Trophoblast cell (in vitro differentiated cells and primary cell): ENCODE measurements around the gene C13orf42. TPM values are rescaled to one million over a fixed set of nuclear protein-coding genes. Genes with fewer than 3 reads are reported as not detected.

ENCODE experiments used
- DNase-seq, 2 donors: peaks; one replicate each; pipeline ENCODE4 v3.0.0-alpha.2; 2016
- H2AFZ ChIP-seq: 2 replicates; pipeline ENCODE4 v1.6.1; 2013; ENCODE audit warnings: low read length, moderate library complexity, mild to moderate bottlenecking; ENCODE audit not compliant: insufficient read depth, poor library complexity
- H2AK5ac ChIP-seq: 2 replicates; pipeline ENCODE4 v1.6.1; 2013; ENCODE audit warnings: mild to moderate bottlenecking, low read length
- H2BK120ac ChIP-seq: 2 replicates; pipeline ENCODE4 v1.6.1; 2013; ENCODE audit warnings: low read length, mild to moderate bottlenecking, moderate library complexity; ENCODE audit not compliant: insufficient read depth, poor library complexity
- H2BK12ac ChIP-seq: 2 replicates; pipeline ENCODE4 v1.6.1; 2013; ENCODE audit warnings: mild to moderate bottlenecking, low read length, moderate library complexity
- H2BK5ac ChIP-seq: 2 replicates; pipeline ENCODE4 v1.6.1; 2013; ENCODE audit warnings: low read length, low read depth, moderate library complexity, mild to moderate bottlenecking; ENCODE audit not compliant: poor library complexity
- H3K14ac ChIP-seq: 2 replicates; pipeline ENCODE4 v1.6.1; 2013; ENCODE audit warnings: mild to moderate bottlenecking, low read length
- H3K18ac ChIP-seq: 2 replicates; pipeline ENCODE4 v1.6.1; 2013; ENCODE audit warnings: mild to moderate bottlenecking, low read length
- H3K23ac ChIP-seq: 2 replicates; pipeline ENCODE4 v1.6.1; 2013; ENCODE audit warnings: low read length
- H3K27ac ChIP-seq: 2 replicates; pipeline ENCODE4 v1.5.1; 2013; ENCODE audit warnings: low read depth, mild to moderate bottlenecking, inconsistent platforms, low read length, moderate library complexity
- H3K27me3 ChIP-seq: 2 replicates; pipeline ENCODE4 v1.6.1; 2013; ENCODE audit warnings: inconsistent platforms, mild to moderate bottlenecking, low read length, moderate library complexity; ENCODE audit not compliant: insufficient read depth
- H3K36me3 ChIP-seq, 2 experiments: 1 replicate in 1 of 2; 2 replicates in 1 of 2; pipeline ENCODE4 v1.6.1; 2013; ENCODE audit warnings: low read length in 2 of 2, mild to moderate bottlenecking in 2 of 2, moderate library complexity in 1 of 2; ENCODE audit not compliant: insufficient read depth in 2 of 2, control insufficient read depth in 1 of 2
- H3K4ac ChIP-seq: 2 replicates; pipeline ENCODE4 v1.6.1; 2013; ENCODE audit warnings: low read depth, mild to moderate bottlenecking, low read length, moderate library complexity
- H3K4me1 ChIP-seq, 2 experiments: 1 replicate in 1 of 2; 2 replicates in 1 of 2; pipeline ENCODE4 v1.6.1; 2013; ENCODE audit warnings: low read length in 2 of 2, mild to moderate bottlenecking in 2 of 2, moderate library complexity in 1 of 2; ENCODE audit not compliant: insufficient read depth in 2 of 2, control insufficient read depth in 1 of 2
- H3K4me2 ChIP-seq: 2 replicates; pipeline ENCODE4 v1.6.1; 2013; ENCODE audit warnings: inconsistent platforms, mild to moderate bottlenecking, low read length, moderate library complexity
- H3K4me3 ChIP-seq: 2 replicates; pipeline ENCODE4 v1.5.1; 2013; ENCODE audit warnings: mild to moderate bottlenecking, low read depth, low read length, inconsistent platforms
- H3K79me1 ChIP-seq: one replicate; pipeline ENCODE4 v1.6.1; 2013; ENCODE audit warnings: low read length
- H3K79me2 ChIP-seq: 2 replicates; pipeline ENCODE4 v1.6.1; 2013; ENCODE audit warnings: low read length, mild to moderate bottlenecking; ENCODE audit not compliant: control insufficient read depth, insufficient read depth, poor library complexity
- H3K9ac ChIP-seq: 2 replicates; pipeline ENCODE4 v1.6.1; 2013; ENCODE audit warnings: mild to moderate bottlenecking, low read length
- H3K9me3 ChIP-seq: 2 replicates; pipeline ENCODE4 v1.6.1; 2013; ENCODE audit warnings: low read depth, mild to moderate bottlenecking, control low read depth, inconsistent platforms, low read length; ENCODE audit not compliant: insufficient read depth
- H4K12ac ChIP-seq: 2 replicates; pipeline ENCODE4 v1.6.1; 2013; ENCODE audit warnings: low read depth, mild to moderate bottlenecking, low read length, moderate library complexity
- H4K8ac ChIP-seq: 2 replicates; pipeline ENCODE4 v1.6.1; 2013; ENCODE audit warnings: low read depth, mild to moderate bottlenecking, low read length, moderate library complexity
- H4K91ac ChIP-seq: one replicate; pipeline ENCODE4 v1.6.1; 2013; ENCODE audit warnings: low read depth, mild to moderate bottlenecking, low read length, moderate library complexity
- WGBS: extraction: QIAGEN DNeasy Blood & Tissue Kit; methylation state at CpG from one replicate; pipeline ENCODE4 v1.1.7; 2013; ENCODE audit warnings: missing lambda C conversion rate; ENCODE audit not compliant: insufficient read length, insufficient coverage; ENCODE audit errors: extremely low coverage; 5-methylcytosine and 5-hydroxymethylcytosine counted together
- polyA plus RNA-seq: library from polyadenylated mRNA; stranded (reverse); fragments of 200-250 nt; gene quantifications from 2 replicates; pipeline ENCODE4 v1.2.3, GENCODE V29; 2013

The C13orf42 gene
- 0.04 TPM in 2 replicates for polyA plus RNA-seq

GRCh38 chr13:51111174-51111573 is at the start of gene C13orf42:
TSS of gene C13orf42 (minus strand) at chr13:51111274. CDS start at chr13:51111209, 65 bp downstream.
- no CpG with 5 or more reads among the region's 9 CpGs for WGBS
- Histone ChIP-seq H3K27ac (no peak within 1 kb of the TSS), H3K79me1 (no peaks in the 10 kb centered on the region), H3K23ac (no peak within 1 kb of the TSS), H3K14ac (no peak within 1 kb of the TSS), H3K18ac (no peak within 1 kb of the TSS), H4K91ac (no peak within 1 kb of the TSS), H2AK5ac (no peak within 1 kb of the TSS), H3K27me3 (no peaks in the 10 kb centered on the region), H3K36me3 (no peaks in the 10 kb centered on the region), H3K4me3 (no peak within 1 kb of the TSS), H4K12ac (no peak within 1 kb of the TSS), H2BK120ac (no peak within 1 kb of the TSS), H3K4me1 (no peaks in the 10 kb centered on the region), H2BK5ac (no peak within 1 kb of the TSS), H3K9me3 (no peaks in the 10 kb centered on the region), H3K4ac (no peak within 1 kb of the TSS), H3K4me2 (no peak within 1 kb of the TSS), H2AFZ (no peak within 1 kb of the TSS), H3K79me2 (no peaks in the 10 kb centered on the region), H3K9ac (no peak within 1 kb of the TSS), H4K8ac (no peak within 1 kb of the TSS), H2BK12ac (no peak within 1 kb of the TSS)
- no peak for DNase-seq

GRCh38 chr13:51158880-51159518 is 47.9 kb upstream of the C13orf42 start:
- no peak overlapping the region for H3K23ac ChIP-seq
- no peak for DNase-seq
- no peaks in the 10 kb centered on the region for H3K4me1 ChIP-seq
- H2BK5ac ChIP-seq = no peak overlapping the region
- H4K12ac ChIP-seq = no peak overlapping the region
- H3K9ac ChIP-seq = no peak overlapping the region
- no peak overlapping the region for H3K4me2 ChIP-seq
- no peak overlapping the region for H3K18ac ChIP-seq
- H3K36me3 ChIP-seq = no peaks in the 10 kb centered on the region
- H2AFZ ChIP-seq = no peak overlapping the region
- H2BK12ac ChIP-seq = no peak overlapping the region
- H4K91ac ChIP-seq = no peak overlapping the region
- H2BK120ac ChIP-seq = no peak overlapping the region
- H3K9me3 ChIP-seq = no peaks in the 10 kb centered on the region
- H3K4me3 ChIP-seq = no peak overlapping the region
- no peak overlapping the region for H3K14ac ChIP-seq
- WGBS = no CpG with 5 or more reads among the region's 4 CpGs
- H3K27ac ChIP-seq = no peak overlapping the region
- no peak overlapping the region for H4K8ac ChIP-seq
- no peaks in the 10 kb centered on the region for H3K27me3 ChIP-seq
- no peak overlapping the region for H2AK5ac ChIP-seq
- H3K79me2 ChIP-seq = no peaks in the 10 kb centered on the region
- no peak overlapping the region for H3K4ac ChIP-seq
- H3K79me1 ChIP-seq = no peaks in the 10 kb centered on the region

- H2BK120ac ChIP-seq = no peak overlapping the region
These were observed 47.3 kb upstream of the C13orf42 start for GRCh38 chr13:51158365-51158764.

GRCh38 chr13:51156648-51157047 is 45.6 kb upstream of the C13orf42 start:
- Histone ChIP-seq H3K79me1 (no peaks in the 10 kb centered on the region), H3K4me1 (no peaks in the 10 kb centered on the region), H3K79me2 (no peaks in the 10 kb centered on the region), H2AK5ac (no peak overlapping the region), H3K9me3 (no peaks in the 10 kb centered on the region), H2BK5ac (no peak overlapping the region), H3K18ac (no peak overlapping the region), H4K91ac (no peak overlapping the region), H4K12ac (no peak overlapping the region), H2BK12ac (no peak overlapping the region), H3K27me3 (no peaks in the 10 kb centered on the region), H3K4me2 (no peak overlapping the region), H3K4ac (no peak overlapping the region), H3K27ac (no peak overlapping the region), H3K4me3 (no peak overlapping the region), H3K14ac (no peak overlapping the region), H2BK120ac (no peak overlapping the region), H3K9ac (no peak overlapping the region), H4K8ac (no peak overlapping the region), H2AFZ (no peak overlapping the region), H3K36me3 (no peaks in the 10 kb centered on the region), H3K23ac (no peak overlapping the region)
- WGBS = no CpG with 5 or more reads among the region's 3 CpGs
- no peak for DNase-seq

More at GRCh38 chr13:51158365-51158764, 47.3 kb upstream of the C13orf42 start:
- Histone ChIP-seq H4K8ac (no peak overlapping the region), H3K14ac (no peak overlapping the region), H3K27ac (no peak overlapping the region), H3K4me3 (no peak overlapping the region), H2AK5ac (no peak overlapping the region), H2BK5ac (no peak overlapping the region), H2AFZ (no peak overlapping the region), H3K4ac (no peak overlapping the region), H3K79me2 (no peaks in the 10 kb centered on the region), H2BK12ac (no peak overlapping the region), H3K23ac (no peak overlapping the region), H3K27me3 (no peaks in the 10 kb centered on the region), H3K4me1 (no peaks in the 10 kb centered on the region), H3K9ac (no peak overlapping the region), H3K4me2 (no peak overlapping the region), H3K36me3 (no peaks in the 10 kb centered on the region), H4K12ac (no peak overlapping the region), H3K18ac (no peak overlapping the region), H3K79me1 (no peaks in the 10 kb centered on the region), H4K91ac (no peak overlapping the region), H3K9me3 (no peaks in the 10 kb centered on the region)
- no peak for DNase-seq
- no CpG with 5 or more reads among the region's 4 CpGs for WGBS
